Stimulated activated CD8-positive, alpha-beta memory T cell treated with anti-CD3 and anti-CD28 coated beads, Interleukin-12 subunit alpha, Interleukin-12 subunit beta, amount 100 ng/mL, for 24 hours (primary cell): ENCODE results near the gene XPNPEP1.

ENCODE experiments used
- DNase-seq: peaks from one replicate; pipeline ENCODE4 v3.0.0-alpha.2; 2020; ENCODE audit errors: extremely low read depth

XPNPEP1 gene

DNA sequence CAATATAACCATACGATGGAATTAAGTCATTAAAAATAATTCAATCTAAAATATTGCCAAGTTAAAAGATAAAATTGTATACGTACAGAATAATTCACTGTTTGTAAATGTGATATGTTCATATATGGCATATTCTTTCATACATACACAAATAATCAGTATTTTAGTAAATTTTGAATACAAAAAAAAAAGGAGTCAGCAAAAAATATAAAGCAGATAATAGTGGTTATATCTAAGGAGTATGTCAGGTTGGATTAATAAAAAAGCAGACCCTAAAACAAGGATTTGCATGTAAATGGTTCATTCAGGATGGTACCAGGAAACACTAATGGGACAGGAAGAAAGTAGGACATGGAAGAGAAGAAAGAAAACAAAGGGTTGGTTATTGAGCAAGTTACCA, 59.5 kb downstream of the XPNPEP1 start:
- no peak for DNase-seq

DNA sequence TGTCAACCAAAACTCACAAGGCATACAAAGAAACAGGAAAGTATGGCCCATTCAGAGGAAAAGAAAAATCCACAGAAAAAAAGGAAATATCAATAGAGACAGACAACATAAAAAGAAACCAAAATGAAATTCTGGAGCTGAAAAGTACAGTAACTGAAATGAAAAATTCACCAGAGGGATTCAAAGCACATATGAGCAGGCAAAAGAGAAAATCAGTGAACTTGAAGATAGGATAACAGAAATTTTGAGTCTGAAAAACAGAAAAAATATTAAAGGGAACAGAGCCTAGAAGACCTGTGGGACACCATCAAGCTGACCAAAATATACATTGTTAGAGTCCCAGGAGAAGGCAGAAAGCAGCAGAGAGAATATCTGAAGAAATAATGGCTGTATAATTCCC, 60.6 kb downstream of the XPNPEP1 start:
- DNase-seq = no peak

DNA sequence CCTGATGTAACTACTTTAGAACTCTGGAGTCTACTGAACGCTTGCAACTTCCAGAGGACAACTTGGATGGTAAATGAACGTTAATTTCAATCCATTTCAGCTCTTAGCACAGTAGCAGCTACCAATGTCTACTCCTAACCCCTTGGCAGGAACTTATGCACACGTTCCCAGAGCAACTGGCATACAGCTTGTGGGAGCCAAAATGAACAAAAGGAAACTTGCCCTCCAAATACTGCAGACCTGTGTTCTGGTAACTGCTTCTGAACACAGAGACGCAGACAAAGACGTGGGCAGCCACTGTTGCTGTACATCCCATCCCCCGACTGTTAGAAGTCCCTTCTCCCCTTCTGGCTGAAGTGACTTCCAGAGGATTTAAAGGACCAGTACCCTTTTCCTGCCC, 61.3 kb downstream of the XPNPEP1 start:
- DNase-seq = no peak

DNA sequence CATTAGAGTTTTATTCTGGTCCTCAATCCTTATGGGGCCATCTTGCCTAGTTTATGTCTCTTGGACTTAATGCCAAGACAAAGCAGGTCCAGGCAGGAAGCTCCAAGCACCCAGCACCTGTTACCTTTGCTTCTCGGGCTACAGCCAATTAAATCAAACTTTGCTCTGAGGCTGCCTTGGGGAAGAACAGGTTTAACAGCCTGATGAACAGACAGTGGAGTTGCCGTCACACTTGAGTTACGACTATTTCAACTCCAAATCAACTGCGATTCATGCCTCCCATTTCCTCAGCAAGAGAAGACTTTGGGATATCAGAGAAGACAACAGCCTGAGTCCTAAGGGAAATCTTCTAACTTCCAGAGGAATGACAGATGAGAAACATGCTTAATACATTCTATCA, 62.2 kb downstream of the XPNPEP1 start:
- DNase-seq = no peak

DNA sequence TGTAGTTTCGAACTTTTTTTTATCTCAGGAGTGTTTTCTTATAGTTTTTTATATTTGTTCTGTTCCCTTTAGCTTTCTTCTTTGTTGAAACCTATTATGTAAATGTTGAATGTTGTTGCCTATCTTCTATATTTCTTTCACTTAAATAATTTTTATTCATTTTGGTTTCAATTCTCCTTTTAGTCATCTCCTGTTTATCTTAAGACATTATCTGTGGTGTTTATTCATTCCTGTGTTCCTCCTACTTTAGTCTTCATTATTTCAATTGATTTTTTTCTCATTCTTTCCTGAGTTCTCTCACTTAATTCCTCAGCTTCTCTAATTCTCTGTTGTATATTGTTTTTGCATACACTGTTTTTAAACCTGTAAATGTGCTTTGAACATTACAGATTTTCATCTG, 64.1 kb downstream of the XPNPEP1 start:
- no peak for DNase-seq

DNA sequence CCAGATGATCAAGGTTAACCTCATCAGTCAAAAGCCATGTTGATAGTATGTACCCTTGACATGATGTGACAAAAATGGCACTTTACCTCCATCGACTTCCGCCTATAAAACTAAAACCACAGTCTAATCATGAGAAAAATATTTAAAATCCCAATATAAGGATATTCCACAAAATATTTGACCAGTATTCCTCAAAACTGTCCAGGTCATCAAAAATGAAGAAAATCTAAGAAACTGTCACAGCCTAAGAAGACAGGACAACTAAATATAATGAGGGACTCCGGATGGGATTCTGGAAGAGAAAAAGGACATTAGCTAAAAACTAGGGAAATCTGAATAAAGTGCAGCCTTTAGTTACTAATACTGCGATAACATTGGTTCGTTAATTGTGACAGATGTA, 67.6 kb downstream of the XPNPEP1 start:
- DNase-seq = no peak

DNA sequence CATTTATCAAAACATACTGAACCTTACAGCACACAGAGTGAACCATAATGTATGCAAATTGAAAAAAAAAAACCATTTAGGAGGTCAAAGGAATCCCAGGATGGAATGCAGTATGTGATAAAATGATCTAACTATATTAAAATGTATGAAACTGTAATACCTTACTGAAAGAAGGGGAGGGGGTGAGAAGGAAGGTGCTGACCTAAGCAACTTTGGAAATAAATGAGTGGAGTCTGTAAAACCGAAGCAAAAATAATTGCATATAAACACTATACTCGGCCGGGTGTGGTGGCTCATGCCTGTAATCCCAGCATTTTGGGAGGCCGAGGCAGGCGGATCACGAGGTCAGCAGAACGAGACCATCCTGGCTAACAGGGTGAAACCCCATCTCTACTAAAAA, 69.4 kb downstream of the XPNPEP1 start:
- no peak for DNase-seq

DNA sequence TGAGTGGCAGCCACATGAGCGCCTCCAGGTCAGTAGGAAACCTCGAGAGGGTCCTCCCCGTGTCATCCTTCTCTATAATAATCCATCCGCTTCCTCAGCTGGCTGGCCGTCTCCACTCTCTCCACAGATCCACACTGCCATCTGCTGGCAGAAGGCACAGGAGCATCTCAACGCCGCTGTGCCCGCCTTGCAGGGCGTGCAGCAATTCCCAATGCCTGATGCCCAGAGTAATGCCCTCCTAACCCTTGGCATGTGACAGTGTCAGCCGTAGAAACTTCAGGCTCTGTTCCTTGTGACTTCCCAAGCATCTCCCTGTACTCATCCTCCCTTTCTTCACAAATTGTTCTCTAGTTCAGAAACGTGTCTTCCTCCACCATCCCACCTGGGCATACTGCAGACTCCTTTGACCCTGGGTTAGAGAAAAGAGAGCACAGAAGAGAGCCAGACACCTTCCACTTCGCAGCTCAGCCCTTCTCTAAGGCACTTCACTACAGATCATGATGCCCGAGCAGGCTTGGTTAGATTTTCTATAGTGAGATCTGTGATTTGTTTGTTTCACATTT, 70.8 kb downstream of the XPNPEP1 start:
- peak; percentile 21 for DNase-seq

DNA sequence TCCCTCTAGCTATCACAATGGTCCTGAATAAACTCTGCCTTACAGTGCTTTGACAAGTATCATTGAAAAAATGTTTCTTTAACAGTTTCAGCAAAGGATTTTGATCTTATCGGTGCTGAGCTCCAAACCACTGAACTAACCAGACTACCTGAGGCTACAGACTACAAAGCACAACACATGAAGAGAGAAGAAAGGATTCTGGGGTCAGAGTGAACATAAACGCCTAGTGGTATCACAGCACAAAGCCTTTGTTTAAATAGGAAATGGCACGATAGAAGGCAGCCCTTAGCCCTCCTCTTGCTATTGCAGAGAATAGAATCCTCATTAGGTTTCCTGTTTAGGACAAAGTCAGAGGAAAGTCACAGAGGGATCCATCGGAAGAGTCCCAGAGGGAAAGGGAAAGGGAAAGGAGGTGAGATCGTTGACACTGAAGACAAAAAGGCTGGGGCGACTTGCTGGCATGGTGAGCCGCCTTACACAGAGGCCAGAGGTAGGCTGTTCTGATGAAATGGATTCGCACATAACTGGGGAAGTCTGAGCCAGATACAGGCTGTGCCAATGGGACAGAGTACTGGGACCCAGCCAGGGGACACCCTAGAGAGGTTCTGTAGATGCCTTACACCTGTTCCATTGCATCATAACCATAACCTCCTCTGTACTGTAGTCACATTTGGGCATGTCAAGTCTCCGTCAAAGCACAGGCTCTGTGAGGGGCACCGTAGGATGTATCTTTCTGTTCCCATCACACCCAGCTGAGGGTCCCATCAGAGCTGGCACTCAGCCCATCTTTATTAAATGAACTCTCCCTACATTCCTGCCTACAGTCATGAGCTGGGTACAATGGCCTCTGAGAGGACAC, 71.5 kb downstream of the XPNPEP1 start:
- DNase-seq = no peak

DNA sequence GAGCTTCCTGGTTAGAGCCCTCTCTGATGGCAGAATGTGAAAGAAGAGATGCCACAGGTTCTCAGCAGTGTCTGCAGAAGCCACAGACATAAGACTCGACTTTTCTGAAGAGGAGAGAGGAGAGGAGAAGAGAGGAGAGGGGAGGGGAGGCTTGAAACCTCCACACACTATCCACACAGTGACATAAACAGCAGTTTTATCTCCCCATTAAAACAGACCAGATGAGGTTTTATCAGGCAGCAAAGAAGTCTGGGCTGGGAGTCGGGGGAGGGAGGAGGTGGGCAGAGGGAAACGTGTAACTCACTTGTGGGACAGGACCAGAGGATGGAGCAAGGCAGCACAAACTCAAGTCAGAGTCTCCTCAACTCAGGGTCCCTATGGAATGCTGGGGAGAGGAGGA, 76.5 kb downstream of the XPNPEP1 start:
- no peak for DNase-seq

DNA sequence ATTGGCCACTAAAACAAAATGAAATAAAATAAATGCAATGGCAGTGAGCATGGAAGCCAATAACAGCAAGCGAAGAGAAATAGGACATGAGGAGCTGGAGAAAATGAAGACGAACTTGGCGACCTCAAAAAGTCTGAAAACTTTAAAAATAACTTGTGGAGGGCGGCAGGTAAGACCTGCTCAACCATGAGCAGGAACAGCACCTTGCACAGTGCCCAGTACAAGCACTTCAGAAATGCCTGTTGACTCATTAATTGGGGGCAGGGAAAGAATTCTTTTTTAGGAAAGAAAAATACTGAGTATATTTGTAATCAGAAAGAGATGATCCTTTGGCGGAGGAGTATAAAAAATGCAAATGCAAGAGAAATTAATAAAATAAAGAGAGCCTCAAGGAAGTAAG, 78.0 kb downstream of the XPNPEP1 start:
- no peak for DNase-seq

DNA sequence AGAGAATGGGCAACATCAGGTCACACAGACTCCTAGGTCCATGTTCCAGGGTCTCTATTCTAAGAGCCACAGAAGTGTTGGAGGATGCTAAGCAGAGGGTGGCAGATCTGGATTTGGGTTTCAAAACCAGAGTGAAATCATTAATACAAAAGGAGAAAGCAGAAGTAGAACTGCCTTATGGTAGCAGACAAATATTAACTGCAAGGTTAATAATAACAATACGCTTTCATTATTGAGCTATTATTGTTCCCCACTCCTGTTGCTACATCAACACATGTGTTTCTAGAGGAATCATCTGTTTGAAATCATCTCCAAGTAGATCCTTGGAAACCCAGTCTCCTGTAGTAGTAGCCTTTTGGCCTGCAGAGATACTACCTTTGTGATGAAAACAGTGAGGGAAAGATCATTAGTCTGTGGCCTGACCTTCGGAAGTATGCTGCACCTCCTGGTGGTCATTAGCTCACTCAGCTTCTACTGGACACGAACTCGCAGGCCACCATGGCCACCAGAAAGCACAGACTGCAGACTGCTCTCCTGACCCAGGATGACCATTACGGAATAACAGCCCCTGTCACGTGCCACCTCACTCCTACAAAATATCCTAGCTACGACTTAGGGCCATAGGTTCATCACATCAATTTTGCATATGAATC, 84.6 kb downstream of the XPNPEP1 start:
- no peak for DNase-seq

DNA sequence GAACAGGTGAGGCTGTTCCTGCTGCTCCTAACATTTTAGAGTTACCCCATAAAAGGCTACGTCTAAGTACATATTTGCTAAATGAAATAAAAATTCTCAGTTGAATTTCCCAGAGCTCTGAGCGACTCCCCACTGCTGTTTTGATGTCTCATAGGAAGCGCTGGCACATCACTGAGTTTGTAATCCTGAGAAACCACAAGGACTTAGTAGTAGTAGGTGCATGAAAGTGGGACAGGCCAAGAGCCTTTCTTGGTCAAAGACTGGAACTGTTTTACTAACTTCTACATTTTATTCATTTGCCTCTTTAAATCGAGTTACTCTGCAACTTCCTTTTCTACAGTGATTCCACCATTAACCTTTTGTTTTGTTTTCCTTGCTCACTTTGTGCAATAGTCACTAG, 85.9 kb downstream of the XPNPEP1 start:
- no peak for DNase-seq

DNA sequence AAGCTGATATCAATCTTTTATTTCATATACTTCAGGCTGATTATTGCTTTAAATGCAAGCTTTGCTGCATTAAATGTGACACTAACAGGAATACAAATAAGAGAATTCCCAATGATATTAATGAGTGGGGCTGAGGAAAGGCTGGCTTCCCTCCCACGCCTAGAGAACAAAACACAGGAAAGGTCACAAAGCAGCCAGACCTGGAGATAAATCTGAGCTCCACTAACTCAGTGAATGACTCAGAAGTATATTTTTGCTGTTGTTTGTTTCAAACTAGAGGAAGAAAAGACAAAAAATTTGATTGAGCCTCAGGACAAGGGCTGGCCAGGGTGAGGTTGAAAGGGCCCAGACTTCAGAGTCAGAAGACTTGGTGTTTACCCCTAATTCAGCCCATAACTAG, 88.1 kb downstream of the XPNPEP1 start:
- DNase-seq = no peak

DNA sequence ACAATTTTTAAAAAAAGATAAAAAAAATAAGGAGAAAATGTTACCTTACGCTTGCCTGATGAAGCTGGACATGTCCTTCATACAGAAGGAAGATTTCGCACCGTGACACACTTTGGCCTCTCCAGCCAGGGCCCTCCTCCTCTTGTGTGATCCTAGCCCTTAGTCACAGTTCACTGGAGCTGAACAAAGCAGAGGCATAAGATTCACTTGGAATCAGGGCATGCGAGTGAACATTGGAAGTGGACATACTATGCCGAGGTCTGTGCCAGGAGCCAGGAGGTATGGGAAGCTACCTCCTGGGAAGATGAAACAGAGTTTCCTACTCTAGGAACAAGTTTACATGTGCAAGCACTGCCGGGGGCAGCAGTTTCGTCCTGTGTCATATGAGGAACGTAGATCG, 91.5 kb downstream of the XPNPEP1 start:
- DNase-seq = no peak

DNA sequence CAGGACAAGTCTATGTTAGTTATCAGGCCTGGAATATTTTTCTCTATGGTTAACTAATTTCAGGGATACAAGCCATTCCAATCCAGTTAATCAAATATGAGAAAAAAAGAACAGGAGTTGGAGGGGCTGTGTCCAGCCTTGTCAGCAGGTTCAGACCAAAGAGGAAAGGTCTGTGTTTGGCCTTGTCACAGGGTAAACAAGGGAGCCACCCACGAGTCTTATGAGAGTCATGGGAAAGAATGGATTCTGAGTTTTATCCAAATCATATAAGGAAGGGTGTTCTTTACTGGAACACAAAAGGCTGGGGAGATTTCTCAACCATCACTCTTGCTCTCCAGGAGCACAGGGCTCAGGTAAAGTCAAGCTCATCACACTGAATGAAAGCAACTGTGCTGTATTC, 99.1 kb downstream of the XPNPEP1 start:
- DNase-seq = no peak

DNA sequence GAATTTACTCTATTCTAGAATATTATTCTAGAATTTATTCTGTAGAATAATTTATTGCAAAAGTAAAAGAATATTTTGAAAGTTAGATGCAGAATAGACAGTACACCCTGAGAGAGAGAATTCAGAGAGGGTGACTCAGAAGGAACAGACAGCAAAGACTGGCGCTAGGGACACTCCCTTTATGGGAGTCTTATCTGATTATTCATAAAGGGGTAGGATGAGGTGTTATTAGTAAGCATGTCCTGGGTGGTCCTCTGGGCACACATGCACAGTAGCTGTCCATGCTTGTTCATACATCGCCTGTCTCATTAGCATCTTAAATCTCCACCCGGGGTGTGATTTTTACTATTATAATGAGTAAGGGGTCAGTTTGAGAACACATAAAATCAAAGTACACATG, 100.1 kb downstream of the XPNPEP1 start:
- DNase-seq = no peak

DNA sequence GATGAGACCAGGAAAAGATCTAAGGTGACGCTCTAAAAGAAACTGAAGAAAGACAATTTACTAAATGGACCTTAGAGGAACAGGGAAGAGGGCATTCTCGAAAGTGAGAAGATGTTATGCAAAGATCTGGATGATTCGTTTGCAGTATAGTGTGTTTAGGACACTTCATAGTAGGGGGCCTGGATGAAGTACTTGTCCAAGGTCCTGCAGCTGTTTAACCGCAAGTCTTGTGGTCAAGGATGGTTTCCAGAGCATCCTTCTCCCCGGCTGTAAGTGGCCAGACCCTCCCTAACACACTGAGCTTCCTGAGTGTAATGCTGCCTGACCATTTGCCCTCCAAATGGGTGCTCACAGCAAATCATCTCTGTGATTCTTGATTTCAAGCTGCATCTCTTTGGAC, 101.6 kb downstream of the XPNPEP1 start:
- no peak for DNase-seq

DNA sequence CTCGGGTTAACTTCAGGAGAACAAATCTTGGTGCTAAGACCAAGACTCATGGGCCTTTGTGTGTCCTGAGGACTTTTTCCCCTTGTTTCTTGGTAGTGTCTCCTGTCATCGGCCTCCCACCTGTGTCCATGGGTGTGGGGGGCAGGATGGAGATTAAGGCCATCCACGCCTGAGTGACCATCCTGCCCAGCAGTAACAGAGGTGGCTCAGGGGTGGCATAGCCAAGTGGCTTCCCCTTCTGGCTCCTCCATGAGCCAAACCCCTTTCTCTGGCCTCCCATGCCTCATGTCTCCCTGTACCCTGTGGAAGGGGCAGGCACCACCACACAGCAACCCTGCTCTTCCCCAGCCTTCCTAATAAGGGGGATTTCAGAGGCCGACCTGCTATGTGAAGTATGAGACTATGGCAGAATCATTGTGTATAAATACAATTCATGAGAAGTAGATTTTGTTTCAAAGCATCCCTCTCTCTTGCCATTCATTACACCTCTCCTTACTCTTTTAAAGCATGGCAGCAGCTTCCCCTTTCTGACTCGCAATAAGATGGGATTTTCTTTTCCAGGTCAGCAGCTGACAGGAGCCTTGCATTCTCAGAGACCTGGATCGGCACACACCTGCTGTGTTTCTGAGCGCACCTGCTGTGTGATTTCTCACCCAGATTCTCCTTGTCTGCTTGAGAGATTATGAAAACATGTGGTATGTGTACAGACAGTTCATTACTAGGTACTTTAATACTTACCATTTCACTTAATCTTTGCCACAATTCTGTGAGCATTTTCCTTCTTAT, 102.5 kb downstream of the XPNPEP1 start:
- no peak for DNase-seq

DNA sequence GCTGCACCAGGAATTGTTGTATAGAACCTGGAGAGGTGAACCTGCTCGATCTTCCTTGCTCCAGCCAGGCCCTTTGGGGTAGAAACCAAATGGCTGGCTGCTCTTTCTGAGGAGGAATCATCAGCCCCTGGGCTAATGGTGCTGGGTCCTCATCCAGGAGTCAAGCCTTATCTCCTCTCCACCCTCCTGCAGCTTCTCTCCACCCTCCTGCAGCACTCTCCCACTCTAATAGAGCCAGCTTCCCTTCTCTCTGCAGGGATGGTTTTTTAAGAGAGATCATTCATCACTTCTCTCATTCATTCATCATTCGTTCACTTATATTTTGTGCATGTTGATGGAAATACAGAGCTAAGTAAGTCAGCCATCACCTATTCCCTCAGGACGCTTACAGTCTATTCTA, 103.5 kb downstream of the XPNPEP1 start:
- DNase-seq = no peak
